ENCODE data around the gene CSRNP2. TPM values are rescaled to one million over a fixed set of nuclear protein-coding genes. Genes with fewer than 3 reads are reported as not detected.

Gene CSRNP2
- total and polyA plus RNA-seq, 2 experiments from 2014 or later, result 6.9 to 30.9 TPM

DNA sequence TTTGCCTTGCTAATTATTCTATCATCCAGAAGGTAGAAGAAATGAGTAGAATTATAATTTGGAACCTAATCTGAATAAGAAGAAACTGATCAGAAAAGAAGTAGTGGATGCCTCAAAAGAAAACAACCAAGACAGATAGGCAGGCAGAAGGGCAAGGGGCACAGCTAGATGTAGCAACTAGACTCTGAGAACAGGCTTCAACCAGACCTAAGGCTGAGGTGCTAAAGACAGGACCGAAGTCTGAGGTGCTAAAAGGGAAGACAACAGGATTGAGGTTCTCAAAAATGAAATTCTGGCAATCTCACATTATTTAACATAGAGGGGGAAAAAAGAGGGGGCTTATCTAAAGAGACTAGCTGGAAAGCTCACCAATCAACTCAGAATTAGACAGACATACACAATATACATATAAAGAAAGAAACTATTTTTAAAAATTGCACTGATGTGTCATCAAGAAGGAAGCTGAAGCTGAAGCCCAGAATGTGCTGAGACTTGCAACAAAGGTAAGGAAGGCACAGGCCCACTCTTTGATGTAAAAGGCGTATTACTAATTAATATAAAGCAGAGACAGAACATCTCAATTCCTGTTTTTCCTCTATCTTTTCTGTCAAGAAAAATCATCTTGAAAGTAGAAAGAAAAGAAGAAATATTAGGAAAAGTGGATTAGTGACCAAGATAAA is 43.8 kb upstream of the CSRNP2 start:
- Histone ChIP-seq H3K4me2 (no peak overlapping the region), H2AFZ (no peak overlapping the region), H3K27ac (ENCODE audit: low read depth) (0 out of 2 replicates have a peak overlapping the region, but pooled peaks have one; percentile 29), H3K9me2 (ENCODE audit: insufficient read depth) (no peaks in the 10 kb centered on the region), H3K79me2 (replicated peaks; ENCODE audit: insufficient read depth) (peaks cover 34% of the 10 kb centered on the region), H3K27me3 (ENCODE audit: insufficient read depth) (no peaks in the 10 kb centered on the region), H3K4me1 (ENCODE audit: insufficient read depth) (no peaks in the 10 kb centered on the region), H3K36me3 (ENCODE audit: insufficient read depth) (no peaks in the 10 kb centered on the region; the same call in 1 of the 2 replicates), H3K4me3 (no peak overlapping the region), H3F3A (replicated peaks; ENCODE audit: low read depth) (no peaks in the 10 kb centered on the region), H4K20me1 (replicated peaks; ENCODE audit: insufficient read depth) (peaks cover 4% of the 10 kb centered on the region; the same call in 1 of the 2 replicates)
- no peak for ATAC-seq
- H3K4me3 Mint-ChIP-seq, result no peak overlapping the region
- no peaks in the 10 kb centered on the region for H3K9me3 Mint-ChIP-seq
- no peak overlapping the region for H3K27ac Mint-ChIP-seq
- TF ChIP-seq ZNF331 (CRISPR knock-in tag; IDR thresholded peaks at IDR 0.05; ENCODE audit: low read depth), result no peak
- TF ChIP-seq JUNB (IDR thresholded peaks at IDR 0.05; ENCODE audit: unreplicated experiment), result no peak
- no peak for TF ChIP-seq NANOG (IDR thresholded peaks at IDR 0.05; ENCODE audit: borderline replicate concordance)
- TF ChIP-seq, protein P1, sequence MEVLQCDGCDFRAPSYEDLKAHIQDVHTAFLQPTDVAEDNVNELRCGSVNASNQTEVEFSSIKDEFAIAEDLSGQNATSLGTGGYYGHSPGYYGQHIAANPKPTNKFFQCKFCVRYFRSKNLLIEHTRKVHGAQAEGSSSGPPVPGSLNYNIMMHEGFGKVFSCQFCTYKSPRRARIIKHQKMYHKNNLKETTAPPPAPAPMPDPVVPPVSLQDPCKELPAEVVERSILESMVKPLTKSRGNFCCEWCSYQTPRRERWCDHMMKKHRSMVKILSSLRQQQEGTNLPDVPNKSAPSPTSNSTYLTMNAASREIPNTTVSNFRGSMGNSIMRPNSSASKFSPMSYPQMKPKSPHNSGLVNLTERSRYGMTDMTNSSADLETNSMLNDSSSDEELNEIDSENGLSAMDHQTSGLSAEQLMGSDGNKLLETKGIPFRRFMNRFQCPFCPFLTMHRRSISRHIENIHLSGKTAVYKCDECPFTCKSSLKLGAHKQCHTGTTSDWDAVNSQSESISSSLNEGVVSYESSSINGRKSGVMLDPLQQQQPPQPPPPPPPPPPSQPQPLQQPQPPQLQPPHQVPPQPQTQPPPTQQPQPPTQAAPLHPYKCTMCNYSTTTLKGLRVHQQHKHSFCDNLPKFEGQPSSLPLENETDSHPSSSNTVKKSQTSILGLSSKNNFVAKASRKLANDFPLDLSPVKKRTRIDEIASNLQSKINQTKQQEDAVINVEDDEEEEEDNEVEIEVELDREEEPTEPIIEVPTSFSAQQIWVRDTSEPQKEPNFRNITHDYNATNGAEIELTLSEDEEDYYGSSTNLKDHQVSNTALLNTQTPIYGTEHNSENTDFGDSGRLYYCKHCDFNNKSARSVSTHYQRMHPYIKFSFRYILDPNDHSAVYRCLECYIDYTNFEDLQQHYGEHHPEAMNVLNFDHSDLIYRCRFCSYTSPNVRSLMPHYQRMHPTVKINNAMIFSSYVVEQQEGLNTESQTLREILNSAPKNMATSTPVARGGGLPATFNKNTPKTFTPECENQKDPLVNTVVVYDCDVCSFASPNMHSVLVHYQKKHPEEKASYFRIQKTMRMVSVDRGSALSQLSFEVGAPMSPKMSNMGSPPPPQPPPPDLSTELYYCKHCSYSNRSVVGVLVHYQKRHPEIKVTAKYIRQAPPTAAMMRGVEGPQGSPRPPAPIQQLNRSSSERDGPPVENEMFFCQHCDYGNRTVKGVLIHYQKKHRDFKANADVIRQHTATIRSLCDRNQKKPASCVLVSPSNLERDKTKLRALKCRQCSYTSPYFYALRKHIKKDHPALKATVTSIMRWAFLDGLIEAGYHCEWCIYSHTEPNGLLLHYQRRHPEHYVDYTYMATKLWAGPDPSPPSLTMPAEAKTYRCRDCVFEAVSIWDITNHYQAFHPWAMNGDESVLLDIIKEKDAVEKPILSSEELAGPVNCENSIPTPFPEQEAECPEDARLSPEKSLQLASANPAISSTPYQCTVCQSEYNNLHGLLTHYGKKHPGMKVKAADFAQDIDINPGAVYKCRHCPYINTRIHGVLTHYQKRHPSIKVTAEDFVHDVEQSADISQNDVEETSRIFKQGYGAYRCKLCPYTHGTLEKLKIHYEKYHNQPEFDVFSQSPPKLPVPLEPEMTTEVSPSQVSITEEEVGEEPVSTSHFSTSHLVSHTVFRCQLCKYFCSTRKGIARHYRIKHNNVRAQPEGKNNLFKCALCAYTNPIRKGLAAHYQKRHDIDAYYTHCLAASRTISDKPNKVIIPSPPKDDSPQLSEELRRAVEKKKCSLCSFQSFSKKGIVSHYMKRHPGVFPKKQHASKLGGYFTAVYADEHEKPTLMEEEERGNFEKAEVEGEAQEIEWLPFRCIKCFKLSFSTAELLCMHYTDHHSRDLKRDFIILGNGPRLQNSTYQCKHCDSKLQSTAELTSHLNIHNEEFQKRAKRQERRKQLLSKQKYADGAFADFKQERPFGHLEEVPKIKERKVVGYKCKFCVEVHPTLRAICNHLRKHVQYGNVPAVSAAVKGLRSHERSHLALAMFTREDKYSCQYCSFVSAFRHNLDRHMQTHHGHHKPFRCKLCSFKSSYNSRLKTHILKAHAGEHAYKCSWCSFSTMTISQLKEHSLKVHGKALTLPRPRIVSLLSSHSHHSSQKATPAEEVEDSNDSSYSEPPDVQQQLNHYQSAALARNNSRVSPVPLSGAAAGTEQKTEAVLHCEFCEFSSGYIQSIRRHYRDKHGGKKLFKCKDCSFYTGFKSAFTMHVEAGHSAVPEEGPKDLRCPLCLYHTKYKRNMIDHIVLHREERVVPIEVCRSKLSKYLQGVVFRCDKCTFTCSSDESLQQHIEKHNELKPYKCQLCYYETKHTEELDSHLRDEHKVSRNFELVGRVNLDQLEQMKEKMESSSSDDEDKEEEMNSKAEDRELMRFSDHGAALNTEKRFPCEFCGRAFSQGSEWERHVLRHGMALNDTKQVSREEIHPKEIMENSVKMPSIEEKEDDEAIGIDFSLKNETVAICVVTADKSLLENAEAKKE (CRISPR knock-in tag; IDR thresholded peaks at IDR 0.05), result no peak
- no peak for TF ChIP-seq EZH2phosphoT487 (IDR thresholded peaks at IDR 0.05; ENCODE audit: unreplicated experiment)
- TF ChIP-seq, protein P2, sequence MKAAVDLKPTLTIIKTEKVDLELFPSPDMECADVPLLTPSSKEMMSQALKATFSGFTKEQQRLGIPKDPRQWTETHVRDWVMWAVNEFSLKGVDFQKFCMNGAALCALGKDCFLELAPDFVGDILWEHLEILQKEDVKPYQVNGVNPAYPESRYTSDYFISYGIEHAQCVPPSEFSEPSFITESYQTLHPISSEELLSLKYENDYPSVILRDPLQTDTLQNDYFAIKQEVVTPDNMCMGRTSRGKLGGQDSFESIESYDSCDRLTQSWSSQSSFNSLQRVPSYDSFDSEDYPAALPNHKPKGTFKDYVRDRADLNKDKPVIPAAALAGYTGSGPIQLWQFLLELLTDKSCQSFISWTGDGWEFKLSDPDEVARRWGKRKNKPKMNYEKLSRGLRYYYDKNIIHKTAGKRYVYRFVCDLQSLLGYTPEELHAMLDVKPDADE (IDR thresholded peaks at IDR 0.05), result no peak
- no peak for TF ChIP-seq POLR2AphosphoS5 (IDR thresholded peaks at IDR 0.05; ENCODE audit: low read depth)
- no peak for TF ChIP-seq ZNF114 (CRISPR knock-in tag; IDR thresholded peaks at IDR 0.05)
- TF ChIP-seq, protein P3, sequence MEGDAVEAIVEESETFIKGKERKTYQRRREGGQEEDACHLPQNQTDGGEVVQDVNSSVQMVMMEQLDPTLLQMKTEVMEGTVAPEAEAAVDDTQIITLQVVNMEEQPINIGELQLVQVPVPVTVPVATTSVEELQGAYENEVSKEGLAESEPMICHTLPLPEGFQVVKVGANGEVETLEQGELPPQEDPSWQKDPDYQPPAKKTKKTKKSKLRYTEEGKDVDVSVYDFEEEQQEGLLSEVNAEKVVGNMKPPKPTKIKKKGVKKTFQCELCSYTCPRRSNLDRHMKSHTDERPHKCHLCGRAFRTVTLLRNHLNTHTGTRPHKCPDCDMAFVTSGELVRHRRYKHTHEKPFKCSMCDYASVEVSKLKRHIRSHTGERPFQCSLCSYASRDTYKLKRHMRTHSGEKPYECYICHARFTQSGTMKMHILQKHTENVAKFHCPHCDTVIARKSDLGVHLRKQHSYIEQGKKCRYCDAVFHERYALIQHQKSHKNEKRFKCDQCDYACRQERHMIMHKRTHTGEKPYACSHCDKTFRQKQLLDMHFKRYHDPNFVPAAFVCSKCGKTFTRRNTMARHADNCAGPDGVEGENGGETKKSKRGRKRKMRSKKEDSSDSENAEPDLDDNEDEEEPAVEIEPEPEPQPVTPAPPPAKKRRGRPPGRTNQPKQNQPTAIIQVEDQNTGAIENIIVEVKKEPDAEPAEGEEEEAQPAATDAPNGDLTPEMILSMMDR (conservative IDR thresholded peaks at IDR 0.05; ENCODE audit: low read depth in 2 of 2), result no peak
- TF ChIP-seq CREB1 (CRISPR knock-in tag; IDR thresholded peaks at IDR 0.05; ENCODE audit: low read depth), result no peak
- TF ChIP-seq STAT1 (IDR thresholded peaks at IDR 0.05; ENCODE audit: unreplicated experiment), result no peak
- TF ChIP-seq EZH2 (IDR thresholded peaks at IDR 0.05; ENCODE audit: low read depth, unreplicated experiment), result no peak
- TF ChIP-seq, protein P4, sequence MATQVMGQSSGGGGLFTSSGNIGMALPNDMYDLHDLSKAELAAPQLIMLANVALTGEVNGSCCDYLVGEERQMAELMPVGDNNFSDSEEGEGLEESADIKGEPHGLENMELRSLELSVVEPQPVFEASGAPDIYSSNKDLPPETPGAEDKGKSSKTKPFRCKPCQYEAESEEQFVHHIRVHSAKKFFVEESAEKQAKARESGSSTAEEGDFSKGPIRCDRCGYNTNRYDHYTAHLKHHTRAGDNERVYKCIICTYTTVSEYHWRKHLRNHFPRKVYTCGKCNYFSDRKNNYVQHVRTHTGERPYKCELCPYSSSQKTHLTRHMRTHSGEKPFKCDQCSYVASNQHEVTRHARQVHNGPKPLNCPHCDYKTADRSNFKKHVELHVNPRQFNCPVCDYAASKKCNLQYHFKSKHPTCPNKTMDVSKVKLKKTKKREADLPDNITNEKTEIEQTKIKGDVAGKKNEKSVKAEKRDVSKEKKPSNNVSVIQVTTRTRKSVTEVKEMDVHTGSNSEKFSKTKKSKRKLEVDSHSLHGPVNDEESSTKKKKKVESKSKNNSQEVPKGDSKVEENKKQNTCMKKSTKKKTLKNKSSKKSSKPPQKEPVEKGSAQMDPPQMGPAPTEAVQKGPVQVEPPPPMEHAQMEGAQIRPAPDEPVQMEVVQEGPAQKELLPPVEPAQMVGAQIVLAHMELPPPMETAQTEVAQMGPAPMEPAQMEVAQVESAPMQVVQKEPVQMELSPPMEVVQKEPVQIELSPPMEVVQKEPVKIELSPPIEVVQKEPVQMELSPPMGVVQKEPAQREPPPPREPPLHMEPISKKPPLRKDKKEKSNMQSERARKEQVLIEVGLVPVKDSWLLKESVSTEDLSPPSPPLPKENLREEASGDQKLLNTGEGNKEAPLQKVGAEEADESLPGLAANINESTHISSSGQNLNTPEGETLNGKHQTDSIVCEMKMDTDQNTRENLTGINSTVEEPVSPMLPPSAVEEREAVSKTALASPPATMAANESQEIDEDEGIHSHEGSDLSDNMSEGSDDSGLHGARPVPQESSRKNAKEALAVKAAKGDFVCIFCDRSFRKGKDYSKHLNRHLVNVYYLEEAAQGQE (IDR thresholded peaks at IDR 0.05; ENCODE audit: unreplicated experiment), result no peak
- DNase-seq (ENCODE audit: low spot score), result no peak
- H3K36me3 Mint-ChIP-seq (ENCODE audit: low read depth), result peaks cover 13% of the 10 kb centered on the region
- H3K27me3 Mint-ChIP-seq (ENCODE audit: insufficient read depth, low read depth, poor library complexity), result peaks cover 3% of the 10 kb centered on the region
- H3K4me1 Mint-ChIP-seq, result peaks cover 4% of the 10 kb centered on the region; the same call in 2 of the 3 replicates
